SH-SY5Y (cell line): ENCODE data around the gene CCDC85C.

Source experiments
- GATA2 ChIP-seq: IDR thresholded peaks from 2 replicates; pipeline ENCODE4 v1.6.1; 2011; ENCODE audit warnings: mild to moderate bottlenecking, low read depth, low read length
- GATA3 ChIP-seq: IDR thresholded peaks from 2 replicates; pipeline ENCODE4 v1.6.1; 2011; ENCODE audit warnings: low read depth, mild to moderate bottlenecking, low read length, moderate library complexity

CCDC85C gene

GRCh38 chr14:99560922-99561683 lies 42.9 kb downstream of the CCDC85C start:
- TF ChIP-seq GATA2 (no peak), GATA3 (no peak)

- no peak for TF ChIP-seq GATA3
- TF ChIP-seq GATA2, result no peak
These were observed 43.6 kb downstream of the CCDC85C start for GRCh38 chr14:99560403-99560802.

- TF ChIP-seq GATA3, result no peak
- no peak for TF ChIP-seq GATA2
These were observed 44.6 kb downstream of the CCDC85C start for GRCh38 chr14:99559286-99559990.

- TF ChIP-seq GATA2 (no peak), GATA3 (no peak)
These were observed 47.7 kb downstream of the CCDC85C start for GRCh38 chr14:99556134-99556791.

- TF ChIP-seq GATA2 (no peak), GATA3 (no peak)
These were observed 49.1 kb downstream of the CCDC85C start for GRCh38 chr14:99554757-99555531.

GRCh38 chr14:99554184-99554583 lies 49.8 kb downstream of the CCDC85C start:
- TF ChIP-seq GATA3 (no peak), GATA2 (no peak)

- TF ChIP-seq GATA3 (no peak), GATA2 (no peak)
These were observed 51.3 kb downstream of the CCDC85C start for GRCh38 chr14:99552572-99553216.

- no peak for TF ChIP-seq GATA3
- TF ChIP-seq GATA2, result no peak
These were observed 51.9 kb downstream of the CCDC85C start for GRCh38 chr14:99552021-99552553.

GRCh38 chr14:99551034-99551922 lies 52.7 kb downstream of the CCDC85C start:
- TF ChIP-seq GATA2 (no peak), GATA3 (no peak)

- TF ChIP-seq GATA3, result no peak
- no peak for TF ChIP-seq GATA2
These were observed 53.5 kb downstream of the CCDC85C start for GRCh38 chr14:99550387-99550992.

GRCh38 chr14:99549684-99550083 lies 54.3 kb downstream of the CCDC85C start:
- TF ChIP-seq GATA2, result no peak
- no peak for TF ChIP-seq GATA3
